Brain pericyte (primary cell): ENCODE data around the gene CLP1.
A peak's percentile ranks its signal among the peaks of the same experiment; 100 is the strongest.

Source experiments
- DNase-seq: peaks from one replicate; pipeline ENCODE4 v3.0.0-alpha.2; 2012; ENCODE audit warnings: low read depth, low spot score

Gene CLP1

DNA sequence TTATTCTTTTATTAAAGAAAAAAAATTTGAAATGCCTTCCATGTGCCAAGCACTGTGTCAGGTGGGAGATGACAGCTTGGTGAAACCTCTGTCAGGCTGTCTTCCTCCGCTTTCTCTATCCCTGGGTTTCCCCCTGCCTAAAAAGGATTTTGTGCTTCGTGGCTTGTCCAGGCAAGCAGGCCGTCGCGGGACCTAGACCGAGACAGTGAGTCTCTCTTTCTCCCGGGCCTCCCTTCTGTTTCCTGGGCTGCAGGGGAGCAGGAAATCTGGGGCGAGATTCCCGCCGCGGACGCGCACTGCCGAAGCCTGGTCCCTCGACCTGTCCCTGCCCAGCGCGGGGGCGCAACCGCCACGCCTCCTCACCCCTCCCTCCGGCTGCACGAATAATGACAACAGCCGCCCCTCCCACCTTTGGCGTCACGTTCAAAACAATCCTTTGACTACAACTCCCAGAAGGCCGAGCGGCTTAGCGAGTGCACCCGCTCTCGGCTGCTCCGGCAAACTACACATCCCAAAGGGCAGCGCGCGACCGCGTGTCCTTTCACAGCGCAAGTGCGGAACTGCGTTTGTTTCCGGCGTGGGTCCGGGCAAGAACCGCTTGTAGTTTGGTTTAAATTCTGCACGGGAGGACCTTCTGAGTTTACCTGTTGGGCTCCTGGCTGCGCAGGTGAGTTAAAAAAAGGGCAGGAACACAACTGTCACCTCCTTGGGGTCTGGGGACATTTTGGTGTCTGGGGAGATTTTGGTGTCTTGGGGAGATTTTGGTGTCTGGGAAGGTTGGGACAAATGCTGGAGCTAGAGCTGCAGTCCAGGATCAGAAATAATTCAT is at the start of gene CLP1:
CLP1 (plus strand) TSS at position 569 of the 829 bp plus-strand sequence. CDS start 1,715 bp downstream, outside the sequence.
- peak; percentile 95 for DNase-seq

DNA sequence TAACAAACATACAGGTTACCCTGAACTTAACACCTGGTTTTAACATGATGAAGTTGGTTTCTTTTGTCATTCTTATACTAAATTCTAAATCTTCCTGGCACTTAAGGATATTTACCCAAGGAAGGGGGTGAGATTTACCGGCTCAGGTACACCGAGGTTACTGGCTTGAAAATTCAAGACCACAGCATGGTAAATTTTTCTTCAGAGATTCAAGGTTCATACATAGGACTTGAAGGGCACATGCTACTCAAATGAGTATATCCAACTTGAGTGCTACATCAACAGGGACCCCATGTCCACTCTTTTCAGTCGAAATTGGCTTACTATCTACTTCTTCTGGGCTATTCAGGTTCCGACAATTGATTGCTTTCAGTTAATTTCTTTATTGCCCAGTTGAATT is 47.4 kb upstream of the CLP1 start:
- no peak for DNase-seq

DNA sequence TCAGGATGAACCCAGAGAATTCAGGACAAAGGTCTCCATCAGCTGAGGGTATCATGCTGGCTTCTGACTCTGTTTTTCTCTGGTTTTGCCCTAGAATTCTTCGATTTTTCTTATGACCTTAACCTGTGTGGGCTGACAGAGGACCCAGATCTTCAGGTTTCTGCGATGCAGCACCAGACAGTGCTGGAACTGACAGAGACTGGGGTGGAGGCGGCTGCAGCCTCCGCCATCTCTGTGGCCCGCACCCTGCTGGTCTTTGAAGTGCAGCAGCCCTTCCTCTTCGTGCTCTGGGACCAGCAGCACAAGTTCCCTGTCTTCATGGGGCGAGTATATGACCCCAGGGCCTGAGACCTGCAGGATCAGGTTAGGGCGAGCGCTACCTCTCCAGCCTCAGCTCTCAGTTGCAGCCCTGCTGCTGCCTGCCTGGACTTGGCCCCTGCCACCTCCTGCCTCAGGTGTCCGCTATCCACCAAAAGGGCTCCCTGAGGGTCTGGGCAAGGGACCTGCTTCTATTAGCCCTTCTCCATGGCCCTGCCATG is 43.3 kb upstream of the CLP1 start:
- DNase-seq, result no peak

DNA sequence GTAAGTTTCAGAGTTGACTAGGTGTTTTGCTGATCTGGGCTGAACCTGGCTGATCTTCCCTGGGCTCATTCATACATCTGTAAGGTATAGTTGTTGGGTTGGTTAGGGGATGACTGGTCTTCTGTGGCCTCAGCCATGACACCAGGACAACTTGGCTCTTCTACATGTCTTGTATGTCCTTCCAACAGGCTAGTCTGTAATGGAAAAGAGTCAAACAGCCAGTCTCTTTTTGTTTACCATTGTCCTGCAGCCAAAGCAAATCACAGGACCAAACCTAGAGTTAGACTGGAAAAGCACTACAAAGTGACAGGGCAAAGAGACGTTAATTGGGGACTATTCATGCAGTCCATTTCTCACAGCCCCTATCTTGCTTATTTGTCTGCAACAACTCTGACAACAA is 42.3 kb upstream of the CLP1 start:
- DNase-seq, result no peak

DNA sequence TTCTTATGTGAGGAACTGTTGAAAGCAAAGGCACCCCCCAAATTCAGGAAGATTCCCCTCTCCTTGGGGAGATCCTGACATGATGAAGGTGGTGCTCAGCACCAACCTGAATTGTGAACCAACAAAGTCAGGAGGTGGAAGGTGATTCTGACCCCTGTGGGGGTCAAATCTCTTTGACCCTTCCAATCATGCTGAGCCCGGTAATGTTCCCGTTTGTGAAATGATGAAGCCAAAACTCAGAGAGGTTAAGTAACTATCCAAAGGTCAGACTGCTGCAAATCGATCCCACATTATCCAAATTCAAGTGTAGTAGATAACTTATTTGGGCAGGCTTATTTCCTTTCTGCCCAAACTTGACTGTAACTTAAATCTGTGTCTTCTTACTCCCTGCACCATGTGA is 41.0 kb upstream of the CLP1 start:
- DNase-seq, result no peak

DNA sequence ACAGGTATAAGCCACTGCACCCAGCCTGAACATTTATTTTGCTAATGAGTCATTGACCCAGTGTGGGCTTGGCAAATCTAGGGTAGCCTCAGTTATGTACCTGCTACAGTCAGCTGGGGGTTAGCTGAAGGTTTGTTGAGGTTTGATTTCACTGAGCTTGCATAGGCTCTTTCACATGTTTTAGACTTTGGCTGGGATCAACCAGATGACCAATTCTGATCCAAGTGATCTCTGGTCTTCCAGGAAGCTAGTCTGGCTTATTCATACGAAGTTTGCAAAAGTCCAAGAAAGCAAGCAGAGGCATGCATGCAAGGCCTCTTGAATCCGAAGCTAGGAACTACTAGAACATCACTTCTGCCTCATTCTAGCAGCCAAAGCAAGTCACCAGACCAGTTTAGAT is 39.1 kb upstream of the CLP1 start:
- no peak for DNase-seq

DNA sequence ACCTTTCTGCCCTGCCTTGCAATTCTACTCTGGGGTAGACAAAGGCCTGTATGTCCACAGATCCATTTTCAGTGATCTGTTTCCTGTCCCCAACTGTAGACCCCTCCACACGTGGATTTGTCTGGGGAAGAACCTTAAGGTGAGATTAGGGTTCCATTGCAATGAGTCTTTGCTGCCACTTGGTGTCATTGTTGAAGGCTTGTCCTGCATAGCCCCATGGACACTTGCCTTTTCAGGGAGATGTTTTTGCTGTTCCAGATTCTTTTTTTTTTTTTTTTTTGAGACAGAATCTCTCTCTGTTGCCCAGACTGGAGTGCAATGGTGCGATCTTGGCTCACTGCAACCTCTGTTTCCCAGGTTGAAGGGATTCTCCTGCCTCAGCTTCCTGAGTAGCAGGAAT is 38.2 kb upstream of the CLP1 start:
- DNase-seq, result no peak

DNA sequence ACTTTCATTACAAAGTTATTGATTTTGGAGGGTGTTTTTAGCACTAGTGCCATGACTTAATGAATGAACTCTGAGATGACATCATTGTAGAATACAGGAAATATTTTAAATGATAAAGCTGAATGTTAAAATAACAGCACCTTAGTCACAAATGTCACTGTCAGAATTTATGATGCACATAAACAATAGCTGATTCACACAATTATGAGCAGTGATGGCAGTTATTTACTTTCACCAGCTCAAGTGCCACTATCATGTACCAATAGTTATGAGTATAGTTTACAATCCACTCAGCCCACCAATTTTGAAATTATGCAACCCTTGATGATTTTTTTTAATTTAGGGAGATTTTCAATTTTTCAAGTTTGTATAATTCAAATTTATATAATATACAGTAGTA is 37.1 kb upstream of the CLP1 start:
- DNase-seq, result no peak

DNA sequence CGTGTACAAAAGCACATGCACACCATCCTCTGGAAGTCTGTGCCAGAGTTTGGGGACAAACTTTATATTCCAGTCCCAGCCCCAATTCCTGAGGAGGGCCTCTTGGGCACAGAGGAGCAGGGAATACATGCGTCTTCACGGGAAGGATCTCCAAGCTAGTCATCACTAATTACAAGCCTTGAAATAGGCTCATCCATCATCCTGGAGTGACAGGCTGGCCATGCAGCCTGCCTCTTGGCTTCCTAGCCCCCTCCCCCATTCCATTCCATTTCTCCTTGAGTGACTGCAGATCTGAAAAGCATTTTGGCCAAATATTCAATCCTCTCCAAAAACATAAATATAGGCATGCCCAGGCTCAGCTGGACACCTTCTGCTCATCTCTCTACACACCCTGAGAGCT is 35.3 kb upstream of the CLP1 start:
- no peak for DNase-seq

DNA sequence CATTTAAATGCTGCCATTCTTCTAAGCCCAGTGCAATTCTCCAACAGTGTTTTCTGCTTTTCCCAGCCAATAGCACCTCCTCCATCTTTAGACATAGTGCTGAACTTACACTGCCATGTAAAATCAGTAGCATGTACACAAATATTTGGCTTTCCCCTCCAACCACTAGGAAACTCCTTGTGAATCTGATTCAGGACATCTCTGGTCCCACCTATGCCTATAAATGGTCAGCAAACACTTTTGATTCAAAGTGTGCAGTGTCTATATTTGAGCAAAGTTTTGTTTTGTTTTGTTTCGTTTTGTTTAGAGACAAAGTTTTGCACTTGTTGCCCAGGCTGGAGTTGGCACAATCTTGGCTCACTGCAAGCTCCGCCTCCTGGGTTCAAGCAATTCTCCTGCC is 32.7 kb upstream of the CLP1 start:
- no peak for DNase-seq

DNA sequence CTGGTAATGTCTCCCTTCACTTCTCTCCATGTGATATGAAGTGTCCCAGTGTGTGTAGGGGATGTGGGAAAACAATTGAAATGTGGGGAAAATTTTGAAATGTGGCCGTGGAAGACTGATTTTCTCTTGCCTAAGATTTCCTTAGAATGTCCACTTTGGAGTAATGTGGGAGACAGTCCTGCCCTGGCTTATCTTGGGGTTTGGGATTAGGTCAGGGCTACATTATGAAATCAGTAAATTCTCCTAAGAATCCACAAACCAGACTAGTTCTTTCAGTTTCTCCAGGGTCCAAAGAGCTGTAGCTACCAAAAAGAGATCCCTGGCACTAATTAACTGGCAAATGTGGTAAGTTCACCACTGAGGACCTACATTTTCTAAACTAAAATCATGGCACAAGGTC is 30.7 kb upstream of the CLP1 start:
- no peak for DNase-seq

DNA sequence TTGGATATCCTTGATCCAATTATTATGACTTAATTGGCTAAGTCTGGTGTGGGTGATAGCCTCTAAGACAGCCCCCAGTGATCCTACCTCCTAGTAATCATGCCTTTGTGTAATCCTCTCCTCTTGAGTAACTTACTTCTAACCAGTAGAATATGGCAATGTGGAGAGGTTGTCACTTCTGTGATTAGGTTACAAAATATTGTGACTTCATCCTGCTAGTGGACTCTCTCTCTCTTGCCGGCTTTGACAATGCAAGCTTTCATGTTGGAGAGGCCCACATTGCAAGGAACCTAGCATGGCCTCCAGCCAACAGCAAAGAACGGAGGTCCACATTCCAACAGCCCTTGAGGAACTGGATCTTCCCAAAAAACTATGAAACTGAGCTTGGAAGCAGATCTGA is 27.4 kb upstream of the CLP1 start:
- no peak for DNase-seq

DNA sequence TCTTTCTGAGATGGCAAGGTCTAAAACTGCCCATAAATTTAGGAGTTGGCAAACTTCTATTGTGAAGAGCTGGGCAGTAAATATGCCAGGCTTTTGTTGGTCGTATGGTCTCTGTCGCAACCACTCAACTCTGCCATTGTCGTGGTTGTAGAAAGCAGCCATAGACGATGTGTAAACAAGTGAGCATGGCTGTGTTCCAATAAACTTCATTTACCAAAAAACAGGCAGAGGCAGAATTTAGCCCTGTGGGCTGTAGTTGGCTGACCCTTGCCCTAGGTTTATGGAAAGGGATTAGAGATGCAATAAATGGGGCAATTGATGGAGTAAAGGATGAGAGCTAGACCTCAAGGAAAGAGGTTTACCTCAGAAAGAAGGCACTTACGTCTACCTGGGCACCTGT is 25.4 kb upstream of the CLP1 start:
- no peak for DNase-seq

DNA sequence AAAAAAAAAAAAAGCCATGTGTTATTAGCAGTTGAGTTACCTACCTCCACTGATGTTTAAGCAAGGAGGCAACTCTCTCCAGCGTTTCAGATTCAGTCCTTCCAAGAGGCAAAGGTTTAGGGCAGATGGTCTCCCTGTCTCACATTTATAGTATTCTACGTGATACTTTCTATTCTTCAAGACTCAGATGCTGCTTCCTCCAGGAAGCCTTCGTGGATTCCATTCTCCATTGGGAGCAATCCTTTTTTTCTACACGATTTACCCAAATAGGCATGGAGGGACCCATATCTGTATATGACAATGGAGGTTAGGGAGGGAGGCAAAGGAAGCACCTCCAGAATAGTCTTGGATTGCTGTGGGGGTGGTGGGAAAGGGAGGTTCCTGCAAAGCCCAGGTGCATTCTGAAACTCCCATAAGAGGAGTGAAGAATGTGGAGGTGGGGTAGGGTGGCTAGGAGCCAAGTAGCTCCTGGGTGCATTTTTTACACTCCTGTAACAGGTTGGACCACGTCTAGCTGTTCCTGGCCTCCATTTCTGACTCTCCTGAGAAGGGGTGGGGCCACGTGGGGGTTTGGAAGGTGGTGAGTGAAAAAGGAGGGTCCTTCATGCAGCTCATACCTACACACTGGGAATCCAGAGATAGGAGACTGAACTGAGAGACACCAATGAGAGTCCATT is 24.0 kb upstream of the CLP1 start:
- no peak for DNase-seq

DNA sequence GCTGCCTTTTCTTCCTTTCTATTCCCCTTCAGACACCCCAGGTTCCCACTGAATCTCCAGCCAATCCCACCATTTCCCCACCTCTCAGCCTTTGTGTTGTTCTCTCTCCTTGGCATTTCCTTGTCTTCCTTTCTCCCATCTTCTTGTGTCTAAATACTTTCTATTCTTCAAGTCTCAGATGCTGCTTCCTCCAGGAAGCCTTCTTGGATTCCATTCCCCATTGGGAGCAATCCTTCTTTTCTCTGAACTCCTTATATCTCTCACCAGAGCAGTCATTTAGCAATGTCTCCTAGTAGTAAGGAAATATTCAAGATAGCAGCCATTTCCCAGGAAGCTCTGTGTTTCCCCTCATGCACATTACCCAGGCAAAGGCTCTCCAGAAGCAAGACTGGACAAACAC is 23.3 kb upstream of the CLP1 start:
- no peak for DNase-seq

DNA sequence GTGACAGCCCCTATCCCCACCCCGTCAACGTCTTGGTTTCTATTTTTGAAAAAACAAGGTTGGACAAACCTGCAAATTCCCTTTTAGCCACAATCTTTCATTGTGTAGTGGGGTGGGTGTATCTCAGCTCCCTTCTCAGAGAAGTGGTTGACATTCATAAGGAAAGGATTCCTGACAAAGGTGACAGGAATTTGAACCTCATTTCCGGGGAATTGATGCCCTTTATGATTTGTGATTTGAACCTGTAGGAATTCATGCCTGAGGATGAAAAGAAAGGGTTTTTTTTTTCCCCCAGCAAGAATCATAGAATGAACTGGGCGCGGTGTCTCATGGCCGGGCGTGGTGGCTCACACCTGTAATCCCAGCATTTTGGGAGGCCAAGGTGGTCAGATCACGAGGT is 22.3 kb upstream of the CLP1 start:
- no peak for DNase-seq

DNA sequence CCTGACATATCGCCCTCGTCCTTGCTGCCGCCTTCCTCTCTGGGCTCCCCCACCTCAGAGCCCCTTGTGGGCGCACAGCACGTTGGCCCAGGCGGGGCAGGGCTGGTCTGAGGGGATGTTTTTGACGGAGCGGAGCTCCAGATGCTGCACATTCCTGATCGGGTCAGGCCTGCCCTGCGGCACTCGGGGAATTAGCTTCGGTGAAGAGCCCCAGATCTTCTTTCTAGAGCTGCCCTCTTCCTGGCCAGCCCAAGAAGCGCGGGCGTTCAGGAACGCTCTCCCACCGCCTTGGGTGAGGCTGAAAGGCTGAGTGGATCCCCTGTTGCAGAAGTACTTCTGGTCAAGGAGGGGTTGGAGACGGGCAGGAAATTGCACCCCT is 19.9 kb upstream of the CLP1 start:
- DNase-seq, result no peak

DNA sequence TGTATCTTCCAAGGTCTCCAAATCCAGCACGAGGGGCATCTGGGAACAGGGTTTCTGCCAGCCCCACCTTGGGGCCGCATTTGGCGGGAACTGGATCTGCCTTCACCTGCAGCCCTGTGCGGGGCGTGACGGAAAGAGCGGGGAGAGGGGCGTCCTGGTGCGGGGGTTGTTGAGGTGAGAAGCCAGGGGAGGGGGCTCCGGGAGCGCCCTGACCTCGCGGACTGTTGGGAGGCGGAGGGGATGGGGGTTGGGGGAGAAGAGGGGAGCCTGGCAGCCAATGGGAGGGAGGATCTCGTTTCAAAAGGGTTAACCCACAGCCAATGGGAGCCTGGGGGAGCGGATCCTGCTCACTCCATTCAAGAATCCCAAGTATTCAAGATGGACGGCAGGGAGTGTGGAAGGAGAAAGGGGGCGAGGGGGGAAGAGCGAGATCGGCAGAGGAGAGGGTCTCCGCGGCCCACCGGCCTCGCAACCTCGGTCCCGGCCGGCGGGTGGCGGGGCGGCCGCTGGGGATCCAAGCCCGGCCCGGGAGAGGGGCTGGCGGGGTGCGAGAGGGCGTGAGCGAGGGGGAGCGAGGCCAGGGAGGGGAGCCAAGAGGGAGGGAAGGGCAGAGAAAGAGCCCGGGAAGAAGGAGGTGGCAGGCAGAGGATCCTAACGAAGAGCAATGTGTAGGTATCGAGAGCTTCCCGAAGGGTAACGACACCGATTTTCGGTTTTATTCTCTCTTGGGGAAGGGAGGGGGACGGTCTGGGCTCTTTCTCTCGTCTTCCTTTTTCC is 19.4 kb upstream of the CLP1 start:
- DNase-seq, result no peak

DNA sequence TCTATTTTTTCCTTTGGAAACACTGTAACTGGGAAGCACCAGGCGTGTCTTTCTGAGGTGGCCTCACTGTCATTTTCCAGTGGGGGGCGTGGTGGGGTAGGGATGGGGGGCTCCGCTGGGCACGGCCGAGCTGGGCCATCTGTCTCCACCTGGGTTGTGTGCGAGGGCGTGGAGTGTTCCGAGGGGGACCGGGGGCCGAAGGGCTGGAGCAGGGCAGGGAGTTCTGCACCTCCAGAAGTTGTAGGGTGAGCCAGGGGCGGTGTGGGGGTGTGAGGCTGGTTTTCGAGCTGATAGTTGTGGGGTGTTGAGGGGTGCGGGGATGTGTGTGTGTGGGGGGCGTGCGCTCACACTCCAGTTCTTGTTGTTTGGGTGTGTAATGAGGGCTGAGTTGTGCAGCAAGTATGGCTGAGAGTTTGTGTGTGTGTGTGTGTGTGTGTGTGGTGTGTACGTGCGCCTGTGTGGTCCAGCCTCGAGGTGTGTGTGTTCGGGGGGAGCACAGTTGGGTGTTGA is 18.7 kb upstream of the CLP1 start:
- DNase-seq, result no peak

DNA sequence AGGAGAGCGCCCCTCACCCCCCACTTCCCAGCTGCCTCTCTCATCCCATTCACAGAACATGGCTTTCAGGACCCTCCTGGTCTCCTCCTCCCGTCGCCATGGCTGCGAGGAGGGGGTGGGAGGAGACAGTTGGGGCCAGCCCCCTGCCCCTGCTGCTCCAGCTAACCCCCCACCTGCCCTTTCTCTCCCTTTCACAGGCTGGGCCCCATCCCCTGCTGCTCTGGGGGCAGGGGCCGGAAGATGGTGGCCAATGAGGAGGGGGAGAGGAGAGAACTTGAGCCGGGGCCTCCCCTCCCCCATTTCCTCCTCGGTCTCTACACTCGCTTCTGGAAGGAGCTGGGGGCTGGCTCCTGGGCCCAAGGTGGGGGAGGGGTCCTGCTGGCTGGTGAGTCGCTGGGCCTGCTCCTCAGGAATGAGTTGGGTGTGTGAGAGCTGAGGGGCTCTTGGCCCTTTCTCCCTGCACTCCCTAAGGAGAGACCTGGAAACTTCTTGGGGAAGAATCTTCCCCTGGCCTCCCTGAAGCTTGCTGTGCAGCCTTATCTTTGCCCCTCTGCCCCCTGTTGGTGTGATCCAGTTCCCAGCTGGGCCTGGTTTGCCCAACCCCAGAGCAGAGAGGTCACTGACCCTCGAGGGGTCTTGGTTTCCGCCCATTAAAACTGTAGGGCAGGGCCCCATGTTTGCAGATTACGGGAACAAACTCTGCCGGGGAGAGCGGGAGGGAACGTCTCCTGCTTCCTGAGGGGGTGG is 18.1 kb upstream of the CLP1 start:
- peak; percentile 86 for DNase-seq

DNA sequence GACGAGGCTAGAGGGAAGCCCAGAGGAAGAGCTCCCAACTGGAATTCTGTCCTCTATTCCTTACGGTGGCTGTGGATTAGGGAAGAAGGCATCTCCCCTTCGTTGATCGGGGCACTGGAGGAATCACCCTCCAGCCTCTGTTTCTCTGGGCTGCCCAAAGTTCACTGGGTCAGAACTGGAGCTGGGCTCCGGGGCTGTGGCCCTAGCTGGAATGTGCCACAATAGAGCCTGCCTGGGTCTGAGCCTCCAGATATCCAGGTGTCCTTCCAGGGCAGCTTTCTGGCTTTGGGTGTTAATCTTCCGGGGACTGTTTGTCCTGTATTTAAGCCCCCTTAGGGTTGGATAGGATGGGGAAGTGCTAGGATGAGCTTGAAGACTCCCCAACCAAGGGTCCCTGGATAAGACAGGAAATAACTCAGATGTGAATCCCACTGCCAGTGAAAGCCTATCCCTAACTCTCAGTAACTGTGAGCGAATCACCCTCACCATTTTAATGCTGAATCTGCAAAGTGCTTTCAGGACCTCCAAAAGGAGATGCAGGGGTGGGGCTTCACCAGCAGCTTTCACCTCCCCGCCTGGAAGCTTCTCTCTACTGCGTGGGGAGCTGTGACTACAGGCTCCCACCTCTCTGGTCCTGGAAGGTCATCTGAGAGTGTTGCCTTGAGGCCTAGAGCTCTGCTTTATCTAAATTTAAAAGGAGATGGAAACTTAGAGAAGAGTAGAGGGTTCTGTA is 17.3 kb upstream of the CLP1 start:
- no peak for DNase-seq
